SK-N-SH treated with all-trans-retinoic acid at 6 μM for 48 hours (cell line): ENCODE measurements around the gene RABGAP1L.

Experiments used
- ATAC-seq: fragments of 200-7000 bp; cut with Tn5 transposase; 3 replicates; pipeline ENCODE4 v1.9.1; 2020; ENCODE audit warnings: mild to moderate bottlenecking, moderate library complexity
- ARNTL ChIP-seq: fragments of 450-650 bp; formaldehyde crosslinking; IDR thresholded peaks from 2 replicates; pipeline ENCODE4 v1.5.0; 2020; ENCODE audit warnings: low read depth, mild to moderate bottlenecking, moderate library complexity, borderline replicate concordance
- CSDC2 ChIP-seq: fragments of 250-450 bp; sonication (Bioruptor Pico); IDR thresholded peaks from 2 replicates; pipeline ENCODE4 v1.5.0; 2020; ENCODE audit warnings: mild to moderate bottlenecking, moderate library complexity
- ESRRG ChIP-seq: fragments of 250-450 bp; sonication (Bioruptor Pico); IDR thresholded peaks from 2 replicates; pipeline ENCODE4 v1.6.1; 2021; ENCODE audit warnings: mild to moderate bottlenecking
- GLIS3 ChIP-seq: fragments of 250-450 bp; sonication (Bioruptor Pico); IDR thresholded peaks from 2 replicates; pipeline ENCODE4 v1.5.0; 2020; ENCODE audit warnings: mild to moderate bottlenecking, moderate library complexity
- ISL1 ChIP-seq: fragments of 250-450 bp; sonication (Bioruptor Pico); IDR thresholded peaks from 2 replicates; pipeline ENCODE4 v2.1.2; 2022; ENCODE audit warnings: mild to moderate bottlenecking, moderate library complexity
- OSR1 ChIP-seq: fragments of 250-450 bp; sonication (Bioruptor Pico); IDR thresholded peaks from 2 replicates; pipeline ENCODE4 v1.8.0; 2022; ENCODE audit warnings: moderate library complexity, mild to moderate bottlenecking, inconsistent platforms
- PPARA ChIP-seq: fragments of 250-450 bp; sonication (Bioruptor Pico); IDR thresholded peaks from 2 replicates; pipeline ENCODE4 v1.5.0; 2020; ENCODE audit warnings: mild to moderate bottlenecking, borderline replicate concordance
- RARB ChIP-seq: fragments of 250-450 bp; sonication (Bioruptor Pico); IDR thresholded peaks from 2 replicates; pipeline ENCODE4 v1.8.0; 2021; ENCODE audit warnings: mild to moderate bottlenecking, moderate library complexity
- SNAI2 ChIP-seq: fragments of 250-450 bp; sonication (Bioruptor Pico); IDR thresholded peaks from 2 replicates; pipeline ENCODE4 v1.5.0; 2020; ENCODE audit warnings: mild to moderate bottlenecking, moderate library complexity
- TCF4 ChIP-seq: fragments of 250-450 bp; sonication (Bioruptor Pico); IDR thresholded peaks from 2 replicates; pipeline ENCODE4 v1.8.0; 2021; ENCODE audit warnings: mild to moderate bottlenecking, moderate library complexity, borderline replicate concordance
- TOX ChIP-seq: fragments of 250-450 bp; sonication (Bioruptor Pico); IDR thresholded peaks from 2 replicates; pipeline ENCODE4 v1.8.0; 2021; ENCODE audit warnings: mild to moderate bottlenecking, moderate library complexity, borderline replicate concordance
- ZC3H10 ChIP-seq: fragments of 250-450 bp; sonication (Bioruptor Pico); IDR thresholded peaks from 2 replicates; pipeline ENCODE4 v1.5.1; 2021; ENCODE audit warnings: mild to moderate bottlenecking, moderate library complexity
- ZFP3 ChIP-seq: fragments of 250-450 bp; sonication (Bioruptor Pico); IDR thresholded peaks from 2 replicates; pipeline ENCODE4 v1.5.0; 2020; ENCODE audit warnings: mild to moderate bottlenecking, moderate library complexity
- ZFP30 ChIP-seq: fragments of 450-650 bp; formaldehyde crosslinking; IDR thresholded peaks from 2 replicates; pipeline ENCODE4 v1.5.0; 2022; ENCODE audit warnings: mild to moderate bottlenecking, moderate library complexity
- ZNF565 ChIP-seq: fragments of 450-650 bp; formaldehyde crosslinking; conservative IDR thresholded peaks from 2 replicates; pipeline ENCODE4 v1.5.0; 2020; ENCODE audit warnings: low read depth, mild to moderate bottlenecking, moderate library complexity
- TF ChIP-seq, protein P1 (sequence below): fragments of 250-450 bp; sonication (Bioruptor Pico); IDR thresholded peaks from 2 replicates; pipeline ENCODE4 v1.8.0; 2020; ENCODE audit warnings: mild to moderate bottlenecking, moderate library complexity, borderline replicate concordance
- TF ChIP-seq, protein P2 (sequence below): fragments of 250-450 bp; sonication (Bioruptor Pico); IDR thresholded peaks from 2 replicates; pipeline ENCODE4 v1.8.0; 2021; ENCODE audit warnings: low read depth, mild to moderate bottlenecking, moderate library complexity, borderline replicate concordance
- TF ChIP-seq, protein P3 (sequence below): fragments of 250-450 bp; sonication (Bioruptor Pico); IDR thresholded peaks from 2 replicates; pipeline ENCODE4 v1.5.1; 2020; ENCODE audit warnings: low read depth, mild to moderate bottlenecking, moderate library complexity
- TF ChIP-seq, protein P4 (sequence below): fragments of 250-450 bp; sonication (Bioruptor Pico); IDR thresholded peaks from 2 replicates; pipeline ENCODE4 v1.5.1; 2021; ENCODE audit warnings: mild to moderate bottlenecking, moderate library complexity

RABGAP1L gene

DNA sequence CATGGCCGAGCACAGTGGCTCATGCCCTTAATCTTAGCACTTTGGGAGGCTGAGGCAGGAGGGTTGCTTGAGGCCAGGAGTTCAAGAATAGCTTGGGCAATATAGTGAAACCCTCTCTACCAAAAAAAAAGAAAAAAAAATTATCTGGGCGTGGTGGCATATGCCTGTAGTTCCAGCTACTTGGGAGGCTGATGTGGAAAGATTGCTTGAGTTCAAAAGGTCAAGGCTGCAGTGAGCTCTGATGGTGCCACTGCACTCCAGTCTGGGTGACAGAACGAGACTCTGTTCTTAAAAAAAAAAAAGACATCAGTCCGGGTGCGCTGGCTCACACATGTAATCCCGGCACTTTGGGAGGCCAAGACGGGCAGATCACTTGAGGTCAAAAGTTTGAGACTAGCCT is 589.3 kb downstream of the RABGAP1L start (continued):
- TF ChIP-seq, protein P1, sequence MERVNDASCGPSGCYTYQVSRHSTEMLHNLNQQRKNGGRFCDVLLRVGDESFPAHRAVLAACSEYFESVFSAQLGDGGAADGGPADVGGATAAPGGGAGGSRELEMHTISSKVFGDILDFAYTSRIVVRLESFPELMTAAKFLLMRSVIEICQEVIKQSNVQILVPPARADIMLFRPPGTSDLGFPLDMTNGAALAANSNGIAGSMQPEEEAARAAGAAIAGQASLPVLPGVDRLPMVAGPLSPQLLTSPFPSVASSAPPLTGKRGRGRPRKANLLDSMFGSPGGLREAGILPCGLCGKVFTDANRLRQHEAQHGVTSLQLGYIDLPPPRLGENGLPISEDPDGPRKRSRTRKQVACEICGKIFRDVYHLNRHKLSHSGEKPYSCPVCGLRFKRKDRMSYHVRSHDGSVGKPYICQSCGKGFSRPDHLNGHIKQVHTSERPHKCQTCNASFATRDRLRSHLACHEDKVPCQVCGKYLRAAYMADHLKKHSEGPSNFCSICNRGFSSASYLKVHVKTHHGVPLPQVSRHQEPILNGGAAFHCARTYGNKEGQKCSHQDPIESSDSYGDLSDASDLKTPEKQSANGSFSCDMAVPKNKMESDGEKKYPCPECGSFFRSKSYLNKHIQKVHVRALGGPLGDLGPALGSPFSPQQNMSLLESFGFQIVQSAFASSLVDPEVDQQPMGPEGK (CRISPR knock-in tag) = no peak
- TF ChIP-seq ZFP30 (no peak), GLIS3 (no peak), ZC3H10 (CRISPR knock-in tag) (no peak), TCF4 (no peak)
- TF ChIP-seq, protein P2, sequence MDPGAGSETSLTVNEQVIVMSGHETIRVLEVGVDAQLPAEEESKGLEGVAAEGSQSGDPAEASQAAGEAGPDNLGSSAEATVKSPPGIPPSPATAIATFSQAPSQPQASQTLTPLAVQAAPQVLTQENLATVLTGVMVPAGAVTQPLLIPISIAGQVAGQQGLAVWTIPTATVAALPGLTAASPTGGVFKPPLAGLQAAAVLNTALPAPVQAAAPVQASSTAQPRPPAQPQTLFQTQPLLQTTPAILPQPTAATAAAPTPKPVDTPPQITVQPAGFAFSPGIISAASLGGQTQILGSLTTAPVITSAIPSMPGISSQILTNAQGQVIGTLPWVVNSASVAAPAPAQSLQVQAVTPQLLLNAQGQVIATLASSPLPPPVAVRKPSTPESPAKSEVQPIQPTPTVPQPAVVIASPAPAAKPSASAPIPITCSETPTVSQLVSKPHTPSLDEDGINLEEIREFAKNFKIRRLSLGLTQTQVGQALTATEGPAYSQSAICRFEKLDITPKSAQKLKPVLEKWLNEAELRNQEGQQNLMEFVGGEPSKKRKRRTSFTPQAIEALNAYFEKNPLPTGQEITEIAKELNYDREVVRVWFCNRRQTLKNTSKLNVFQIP (CRISPR knock-in tag) = no peak

DNA sequence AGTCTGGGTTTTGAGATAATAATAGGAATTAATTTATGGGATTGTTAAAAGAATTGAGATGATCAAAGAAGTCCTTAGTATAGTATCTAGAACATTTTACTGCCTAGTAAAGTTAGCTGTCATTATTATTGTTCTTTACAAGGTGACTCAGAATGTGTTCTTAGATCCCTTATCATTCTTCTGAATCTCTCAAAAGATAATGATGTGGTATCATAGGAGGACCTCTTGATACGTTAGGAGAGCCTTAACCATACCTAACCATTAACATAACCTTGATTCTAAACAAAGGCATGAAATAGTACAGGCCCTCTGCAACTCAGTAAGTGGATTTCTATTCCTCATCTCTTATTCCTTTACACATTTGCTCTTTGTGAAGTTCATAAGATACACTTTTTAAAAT is 593.8 kb downstream of the RABGAP1L start:
- no peak for TF ChIP-seq ESRRG (CRISPR knock-in tag)
- no peak for TF ChIP-seq ZNF565 (CRISPR knock-in tag)
- TF ChIP-seq GLIS3 = no peak
- TF ChIP-seq RARB (CRISPR knock-in tag) = no peak
- TF ChIP-seq SNAI2 (CRISPR knock-in tag) = no peak
- TF ChIP-seq, protein P3, sequence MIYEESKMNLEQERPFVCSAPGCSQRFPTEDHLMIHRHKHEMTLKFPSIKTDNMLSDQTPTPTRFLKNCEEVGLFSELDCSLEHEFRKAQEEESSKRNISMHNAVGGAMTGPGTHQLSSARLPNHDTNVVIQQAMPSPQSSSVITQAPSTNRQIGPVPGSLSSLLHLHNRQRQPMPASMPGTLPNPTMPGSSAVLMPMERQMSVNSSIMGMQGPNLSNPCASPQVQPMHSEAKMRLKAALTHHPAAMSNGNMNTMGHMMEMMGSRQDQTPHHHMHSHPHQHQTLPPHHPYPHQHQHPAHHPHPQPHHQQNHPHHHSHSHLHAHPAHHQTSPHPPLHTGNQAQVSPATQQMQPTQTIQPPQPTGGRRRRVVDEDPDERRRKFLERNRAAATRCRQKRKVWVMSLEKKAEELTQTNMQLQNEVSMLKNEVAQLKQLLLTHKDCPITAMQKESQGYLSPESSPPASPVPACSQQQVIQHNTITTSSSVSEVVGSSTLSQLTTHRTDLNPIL = no peak

DNA sequence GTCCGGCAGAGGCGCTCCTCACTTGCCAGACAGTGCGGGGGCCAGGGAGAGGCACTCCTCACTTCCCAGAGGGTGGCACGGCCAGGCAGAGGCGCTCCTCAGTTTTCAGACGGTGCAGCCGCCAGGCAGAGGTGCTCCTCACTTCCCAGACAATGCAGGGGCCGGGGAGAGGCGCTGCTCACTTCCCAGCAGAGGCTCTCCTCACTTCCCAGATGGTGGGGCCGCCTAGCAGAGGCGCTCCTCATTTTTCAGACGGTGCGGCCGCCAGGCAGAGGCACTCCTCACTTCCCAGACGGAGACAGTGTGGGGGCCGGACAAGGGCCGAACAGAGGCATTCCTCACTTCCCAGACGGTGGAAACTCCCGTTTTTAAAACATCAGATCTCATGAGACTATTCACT is 602.0 kb downstream of the RABGAP1L start:
- no peak for ATAC-seq

More for the DNA sequence above, 593.8 kb downstream of the RABGAP1L start:
- ATAC-seq = no peak

DNA sequence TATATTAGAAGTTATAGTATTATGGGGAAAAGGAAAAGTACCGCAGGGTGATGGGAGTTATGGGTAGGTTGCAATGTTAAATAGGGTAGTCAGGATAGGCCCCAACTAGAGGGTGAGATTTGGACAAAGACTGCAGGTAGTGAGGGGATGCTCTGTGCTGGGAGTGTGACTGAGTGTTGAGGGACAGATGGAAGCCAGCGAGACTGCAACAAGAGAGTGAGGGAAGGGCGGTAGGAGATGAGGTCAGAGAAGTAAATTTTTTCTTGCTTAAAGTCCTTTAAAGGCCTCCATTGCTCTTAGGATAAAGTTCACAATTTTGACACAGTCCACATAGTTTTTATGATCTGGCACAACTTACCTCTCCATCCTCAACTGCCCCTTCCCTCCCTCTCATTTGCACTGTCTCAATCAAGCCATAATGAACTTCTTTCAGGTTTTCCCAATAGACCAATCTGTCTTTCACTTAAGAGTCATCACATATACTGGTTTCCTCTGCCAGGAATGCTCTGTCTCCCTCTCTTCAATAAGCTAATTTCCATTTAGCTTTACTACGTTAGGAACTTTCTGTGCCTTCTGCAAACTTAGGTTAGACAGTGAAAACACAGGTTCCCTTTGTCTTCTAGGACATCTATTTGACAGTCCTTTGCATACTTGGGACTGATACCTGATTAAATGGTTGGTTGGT is 602.7 kb downstream of the RABGAP1L start:
- TF ChIP-seq ZC3H10 (CRISPR knock-in tag) (no peak), SNAI2 (CRISPR knock-in tag) (no peak), OSR1 (CRISPR knock-in tag) (no peak), ZNF565 (CRISPR knock-in tag) (no peak), TOX (CRISPR knock-in tag) (no peak)
- TF ChIP-seq, protein P1 (CRISPR knock-in tag) = no peak
- TF ChIP-seq, protein P2 (CRISPR knock-in tag) = no peak
- no peak for ATAC-seq

More for the DNA sequence above, 602.0 kb downstream of the RABGAP1L start:
- TF ChIP-seq ZNF565 (CRISPR knock-in tag) (no peak), TOX (CRISPR knock-in tag) (no peak), CSDC2 (CRISPR knock-in tag) (no peak), ISL1 (CRISPR knock-in tag) (no peak), ZC3H10 (CRISPR knock-in tag) (no peak), OSR1 (CRISPR knock-in tag) (no peak), PPARA (CRISPR knock-in tag) (no peak), ZFP30 (no peak), ESRRG (CRISPR knock-in tag) (no peak), ARNTL (CRISPR knock-in tag) (no peak), RARB (CRISPR knock-in tag) (no peak), SNAI2 (CRISPR knock-in tag) (no peak), ZFP3 (no peak), GLIS3 (no peak)
- TF ChIP-seq, protein P3 = no peak
- TF ChIP-seq, protein P4, sequence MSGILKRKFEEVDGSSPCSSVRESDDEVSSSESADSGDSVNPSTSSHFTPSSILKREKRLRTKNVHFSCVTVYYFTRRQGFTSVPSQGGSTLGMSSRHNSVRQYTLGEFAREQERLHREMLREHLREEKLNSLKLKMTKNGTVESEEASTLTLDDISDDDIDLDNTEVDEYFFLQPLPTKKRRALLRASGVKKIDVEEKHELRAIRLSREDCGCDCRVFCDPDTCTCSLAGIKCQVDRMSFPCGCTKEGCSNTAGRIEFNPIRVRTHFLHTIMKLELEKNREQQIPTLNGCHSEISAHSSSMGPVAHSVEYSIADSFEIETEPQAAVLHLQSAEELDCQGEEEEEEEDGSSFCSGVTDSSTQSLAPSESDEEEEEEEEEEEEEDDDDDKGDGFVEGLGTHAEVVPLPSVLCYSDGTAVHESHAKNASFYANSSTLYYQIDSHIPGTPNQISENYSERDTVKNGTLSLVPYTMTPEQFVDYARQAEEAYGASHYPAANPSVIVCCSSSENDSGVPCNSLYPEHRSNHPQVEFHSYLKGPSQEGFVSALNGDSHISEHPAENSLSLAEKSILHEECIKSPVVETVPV (CRISPR knock-in tag) = no peak
- TF ChIP-seq, all 23 proteins: peak for 0
